ENCODE measurements around the gene SHC2.

Gene SHC2

DNA sequence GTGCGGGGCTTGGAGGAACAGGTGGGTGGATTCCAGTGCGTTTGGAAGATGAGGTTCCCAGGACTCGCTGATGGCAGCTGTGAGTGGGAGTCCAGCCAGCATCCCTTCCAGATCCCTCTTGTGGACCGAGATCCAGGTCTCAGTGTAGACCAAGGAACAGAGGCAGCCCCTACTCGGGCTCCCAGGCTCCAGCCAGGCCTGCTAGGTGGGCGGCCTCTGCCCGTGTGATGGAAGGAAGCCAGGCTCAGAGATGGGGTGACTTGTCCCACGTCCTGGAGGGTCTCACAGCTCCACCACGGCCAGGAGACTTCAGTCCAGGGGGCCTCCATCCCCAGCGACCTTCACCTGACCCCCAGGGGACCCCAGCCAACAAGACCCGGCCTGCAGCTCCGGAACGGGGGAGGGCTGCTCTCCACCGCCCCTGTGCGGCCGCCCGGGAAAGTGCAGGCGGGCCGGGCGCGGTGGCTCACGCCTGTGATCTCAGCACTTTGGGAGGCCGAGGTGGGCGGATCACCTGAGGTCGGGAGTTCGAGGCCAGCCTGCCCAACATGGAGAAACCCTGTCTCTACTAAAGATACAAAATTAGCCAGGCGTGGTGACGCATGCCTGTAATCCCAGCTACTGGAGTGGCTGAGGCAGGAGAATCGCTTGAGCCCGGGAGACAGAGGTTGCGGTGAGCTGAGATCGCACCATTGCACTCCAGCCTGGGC, 34.7 kb upstream of the SHC2 start (continued):
- TF ChIP-seq, protein P1, sequence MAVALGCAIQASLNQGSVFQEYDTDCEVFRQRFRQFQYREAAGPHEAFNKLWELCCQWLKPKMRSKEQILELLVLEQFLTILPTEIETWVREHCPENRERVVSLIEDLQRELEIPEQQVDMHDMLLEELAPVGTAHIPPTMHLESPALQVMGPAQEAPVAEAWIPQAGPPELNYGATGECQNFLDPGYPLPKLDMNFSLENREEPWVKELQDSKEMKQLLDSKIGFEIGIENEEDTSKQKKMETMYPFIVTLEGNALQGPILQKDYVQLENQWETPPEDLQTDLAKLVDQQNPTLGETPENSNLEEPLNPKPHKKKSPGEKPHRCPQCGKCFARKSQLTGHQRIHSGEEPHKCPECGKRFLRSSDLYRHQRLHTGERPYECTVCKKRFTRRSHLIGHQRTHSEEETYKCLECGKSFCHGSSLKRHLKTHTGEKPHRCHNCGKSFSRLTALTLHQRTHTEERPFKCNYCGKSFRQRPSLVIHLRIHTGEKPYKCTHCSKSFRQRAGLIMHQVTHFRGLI (tag by site-specific recombination; IDR thresholded peaks at IDR 0.05) = no peak
- TF ChIP-seq YY1 (tag by site-specific recombination; IDR thresholded peaks at IDR 0.05) (no peak), ZNF544 (tag by site-specific recombination; IDR thresholded peaks at IDR 0.05) (no peak), ZNF24 (tag by site-specific recombination; IDR thresholded peaks at IDR 0.05) (no peak; the same call in 1 of the 2 replicates), ZNF155 (tag by site-specific recombination; IDR thresholded peaks at IDR 0.05) (no peak), ZNF140 (tag by site-specific recombination; IDR thresholded peaks at IDR 0.05) (no peak), ZNF248 (tag by site-specific recombination; IDR thresholded peaks at IDR 0.05) (no peak), TCF7L2 (IDR thresholded peaks at IDR 0.05; ENCODE audit: borderline replicate concordance, low read depth, low read length) (no peak), ZNF10 (tag by site-specific recombination; IDR thresholded peaks at IDR 0.05) (no peak), ZNF560 (tag by site-specific recombination; IDR thresholded peaks at IDR 0.05; ENCODE audit: borderline replicate concordance) (no peak), SETDB1 (IDR thresholded peaks at IDR 0.05; ENCODE audit: insufficient read length, low read length) (no peak), BCL11B (tag by site-specific recombination; IDR thresholded peaks at IDR 0.05; ENCODE audit: low read depth) (no peak), ZNF843 (tag by site-specific recombination; IDR thresholded peaks at IDR 0.05) (no peak), OVOL3 (tag by site-specific recombination; IDR thresholded peaks at IDR 0.05) (no peak), ZNF514 (tag by site-specific recombination; IDR thresholded peaks at IDR 0.05) (no peak), ZNF610 (tag by site-specific recombination; IDR thresholded peaks at IDR 0.05; ENCODE audit: borderline replicate concordance) (no peak), ZNF785 (tag by site-specific recombination; IDR thresholded peaks at IDR 0.05) (0 out of 2 replicates have a peak, but pooled peaks have one; percentile 45), ZNF596 (tag by site-specific recombination; IDR thresholded peaks at IDR 0.05) (no peak), SP7 (tag by site-specific recombination; IDR thresholded peaks at IDR 0.05) (peak; percentile 53; the same call in 1 of the 2 replicates), ZNF423 (tag by site-specific recombination; IDR thresholded peaks at IDR 0.05) (no peak), HOXC10 (CRISPR knock-in tag; IDR thresholded peaks at IDR 0.05) (no peak), ZNF521 (tag by site-specific recombination; IDR thresholded peaks at IDR 0.05) (no peak), ZNF707 (tag by site-specific recombination; IDR thresholded peaks at IDR 0.05) (no peak), ZNF302 (tag by site-specific recombination; IDR thresholded peaks at IDR 0.05; ENCODE audit: low read depth) (no peak), ZBTB20 (tag by site-specific recombination; IDR thresholded peaks at IDR 0.05) (no peak), ZNF792 (tag by site-specific recombination; IDR thresholded peaks at IDR 0.05) (no peak), SP2 (tag by site-specific recombination; IDR thresholded peaks at IDR 0.05) (no peak), ZBTB7A (tag by site-specific recombination; IDR thresholded peaks at IDR 0.05; ENCODE audit: low read depth) (peak; percentile 14; the same call in 1 of the 2 replicates), PRDM1 (tag by site-specific recombination; IDR thresholded peaks at IDR 0.05) (no peak)
- TF ChIP-seq, protein P2, sequence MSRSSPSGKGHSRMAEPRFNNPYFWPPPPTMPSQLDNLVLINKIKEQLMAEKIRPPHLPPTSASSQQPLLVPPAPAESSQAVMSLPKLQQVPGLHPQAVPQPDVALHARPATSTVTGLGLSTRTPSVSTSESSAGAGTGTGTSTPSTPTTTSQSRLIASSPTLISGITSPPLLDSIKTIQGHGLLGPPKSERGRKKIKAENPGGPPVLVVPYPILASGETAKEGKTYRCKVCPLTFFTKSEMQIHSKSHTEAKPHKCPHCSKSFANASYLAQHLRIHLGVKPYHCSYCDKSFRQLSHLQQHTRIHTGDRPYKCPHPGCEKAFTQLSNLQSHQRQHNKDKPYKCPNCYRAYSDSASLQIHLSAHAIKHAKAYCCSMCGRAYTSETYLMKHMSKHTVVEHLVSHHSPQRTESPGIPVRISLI (tag by site-specific recombination; IDR thresholded peaks at IDR 0.05) = no peak
- TF ChIP-seq, protein P3, sequence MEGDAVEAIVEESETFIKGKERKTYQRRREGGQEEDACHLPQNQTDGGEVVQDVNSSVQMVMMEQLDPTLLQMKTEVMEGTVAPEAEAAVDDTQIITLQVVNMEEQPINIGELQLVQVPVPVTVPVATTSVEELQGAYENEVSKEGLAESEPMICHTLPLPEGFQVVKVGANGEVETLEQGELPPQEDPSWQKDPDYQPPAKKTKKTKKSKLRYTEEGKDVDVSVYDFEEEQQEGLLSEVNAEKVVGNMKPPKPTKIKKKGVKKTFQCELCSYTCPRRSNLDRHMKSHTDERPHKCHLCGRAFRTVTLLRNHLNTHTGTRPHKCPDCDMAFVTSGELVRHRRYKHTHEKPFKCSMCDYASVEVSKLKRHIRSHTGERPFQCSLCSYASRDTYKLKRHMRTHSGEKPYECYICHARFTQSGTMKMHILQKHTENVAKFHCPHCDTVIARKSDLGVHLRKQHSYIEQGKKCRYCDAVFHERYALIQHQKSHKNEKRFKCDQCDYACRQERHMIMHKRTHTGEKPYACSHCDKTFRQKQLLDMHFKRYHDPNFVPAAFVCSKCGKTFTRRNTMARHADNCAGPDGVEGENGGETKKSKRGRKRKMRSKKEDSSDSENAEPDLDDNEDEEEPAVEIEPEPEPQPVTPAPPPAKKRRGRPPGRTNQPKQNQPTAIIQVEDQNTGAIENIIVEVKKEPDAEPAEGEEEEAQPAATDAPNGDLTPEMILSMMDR (tag by site-specific recombination; IDR thresholded peaks at IDR 0.05) = peak; percentile 77
- TF ChIP-seq, protein P4, sequence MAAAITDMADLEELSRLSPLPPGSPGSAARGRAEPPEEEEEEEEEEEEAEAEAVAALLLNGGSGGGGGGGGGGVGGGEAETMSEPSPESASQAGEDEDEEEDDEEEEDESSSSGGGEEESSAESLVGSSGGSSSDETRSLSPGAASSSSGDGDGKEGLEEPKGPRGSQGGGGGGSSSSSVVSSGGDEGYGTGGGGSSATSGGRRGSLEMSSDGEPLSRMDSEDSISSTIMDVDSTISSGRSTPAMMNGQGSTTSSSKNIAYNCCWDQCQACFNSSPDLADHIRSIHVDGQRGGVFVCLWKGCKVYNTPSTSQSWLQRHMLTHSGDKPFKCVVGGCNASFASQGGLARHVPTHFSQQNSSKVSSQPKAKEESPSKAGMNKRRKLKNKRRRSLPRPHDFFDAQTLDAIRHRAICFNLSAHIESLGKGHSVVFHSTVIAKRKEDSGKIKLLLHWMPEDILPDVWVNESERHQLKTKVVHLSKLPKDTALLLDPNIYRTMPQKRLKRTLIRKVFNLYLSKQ (tag by site-specific recombination; IDR thresholded peaks at IDR 0.05; ENCODE audit: borderline replicate concordance) = no peak
- TF ChIP-seq, protein P5, sequence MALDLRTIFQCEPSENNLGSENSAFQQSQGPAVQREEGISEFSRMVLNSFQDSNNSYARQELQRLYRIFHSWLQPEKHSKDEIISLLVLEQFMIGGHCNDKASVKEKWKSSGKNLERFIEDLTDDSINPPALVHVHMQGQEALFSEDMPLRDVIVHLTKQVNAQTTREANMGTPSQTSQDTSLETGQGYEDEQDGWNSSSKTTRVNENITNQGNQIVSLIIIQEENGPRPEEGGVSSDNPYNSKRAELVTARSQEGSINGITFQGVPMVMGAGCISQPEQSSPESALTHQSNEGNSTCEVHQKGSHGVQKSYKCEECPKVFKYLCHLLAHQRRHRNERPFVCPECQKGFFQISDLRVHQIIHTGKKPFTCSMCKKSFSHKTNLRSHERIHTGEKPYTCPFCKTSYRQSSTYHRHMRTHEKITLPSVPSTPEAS (tag by site-specific recombination; IDR thresholded peaks at IDR 0.05) = no peak
- TF ChIP-seq, protein P6, sequence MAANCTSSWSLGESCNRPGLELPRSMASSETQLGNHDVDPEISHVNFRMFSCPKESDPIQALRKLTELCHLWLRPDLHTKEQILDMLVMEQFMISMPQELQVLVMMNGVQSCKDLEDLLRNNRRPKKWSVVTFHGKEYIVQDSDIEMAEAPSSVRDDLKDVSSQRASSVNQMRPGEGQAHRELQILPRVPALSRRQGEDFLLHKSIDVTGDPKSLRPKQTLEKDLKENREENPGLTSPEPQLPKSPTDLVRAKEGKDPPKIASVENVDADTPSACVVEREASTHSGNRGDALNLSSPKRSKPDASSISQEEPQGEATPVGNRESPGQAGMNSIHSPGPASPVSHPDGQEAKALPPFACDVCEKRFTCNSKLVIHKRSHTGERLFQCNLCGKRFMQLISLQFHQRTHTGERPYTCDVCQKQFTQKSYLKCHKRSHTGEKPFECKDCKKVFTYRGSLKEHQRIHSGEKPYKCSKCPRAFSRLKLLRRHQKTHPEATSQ (tag by site-specific recombination; IDR thresholded peaks at IDR 0.05) = no peak

Measured in HEK293 (cell line).